8988T (cell line): ENCODE results near the gene LIX1.

Source experiments
- DNase-seq: peaks from one replicate; pipeline ENCODE4 v3.0.0; 2011

The LIX1 gene

DNA sequence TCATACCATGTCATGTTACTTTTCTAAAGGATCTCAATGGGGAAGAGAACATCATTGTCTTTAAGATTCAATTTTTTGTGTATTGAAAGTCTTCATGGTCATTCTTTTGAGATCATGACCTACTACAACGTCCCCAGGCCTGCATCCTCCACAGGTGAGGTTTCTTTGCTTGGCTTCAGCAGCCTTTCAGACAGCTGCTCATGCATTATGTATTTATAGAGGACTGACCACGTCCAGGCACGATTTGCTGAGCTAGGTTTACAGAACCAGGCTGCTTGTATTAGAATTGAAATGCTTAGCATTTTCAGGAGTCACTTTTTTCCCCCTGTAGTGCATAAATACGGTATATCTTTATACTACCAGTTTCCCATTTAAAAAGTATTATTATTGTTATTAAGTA lies 70.4 kb downstream of the LIX1 start:
- DNase-seq, result no peak

DNA sequence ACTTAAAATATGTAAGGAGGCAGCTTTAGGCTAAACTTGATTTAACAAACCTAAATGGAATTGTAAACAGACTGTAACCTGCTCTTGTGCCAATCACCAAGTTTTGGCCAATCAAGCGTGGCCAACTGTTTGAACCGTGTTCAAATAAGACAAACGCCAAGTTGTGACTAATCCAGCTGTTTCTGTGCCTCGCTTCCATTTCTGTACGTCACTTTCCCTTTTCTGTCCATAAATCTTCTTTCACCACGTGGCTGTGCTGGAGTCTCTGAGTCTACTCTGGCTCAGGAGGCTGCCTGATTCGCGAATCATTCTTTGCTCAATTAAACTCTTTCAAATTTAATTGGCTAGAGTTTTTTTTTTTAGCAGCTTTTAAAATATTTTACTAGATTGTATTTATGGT lies 71.3 kb downstream of the LIX1 start:
- no peak for DNase-seq

DNA sequence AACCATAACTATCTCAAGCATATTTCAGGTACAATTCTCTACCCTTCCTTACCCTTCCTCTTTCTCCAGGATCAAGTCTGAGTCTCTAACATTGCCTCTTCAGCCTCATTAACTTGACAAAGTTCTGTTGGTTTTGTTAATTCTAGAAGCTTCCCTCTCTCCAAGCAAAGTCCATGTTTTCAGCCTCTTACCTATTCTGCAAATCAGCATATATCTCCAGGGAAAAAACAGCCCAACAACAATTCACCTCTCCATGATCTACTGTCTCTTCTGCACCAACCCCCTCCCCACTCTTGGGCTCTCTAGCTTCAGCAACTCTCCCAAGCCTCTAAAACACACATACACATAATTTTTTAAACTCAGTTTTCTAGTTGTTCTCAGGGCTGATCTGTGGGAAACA lies 72.2 kb downstream of the LIX1 start:
- no peak for DNase-seq

DNA sequence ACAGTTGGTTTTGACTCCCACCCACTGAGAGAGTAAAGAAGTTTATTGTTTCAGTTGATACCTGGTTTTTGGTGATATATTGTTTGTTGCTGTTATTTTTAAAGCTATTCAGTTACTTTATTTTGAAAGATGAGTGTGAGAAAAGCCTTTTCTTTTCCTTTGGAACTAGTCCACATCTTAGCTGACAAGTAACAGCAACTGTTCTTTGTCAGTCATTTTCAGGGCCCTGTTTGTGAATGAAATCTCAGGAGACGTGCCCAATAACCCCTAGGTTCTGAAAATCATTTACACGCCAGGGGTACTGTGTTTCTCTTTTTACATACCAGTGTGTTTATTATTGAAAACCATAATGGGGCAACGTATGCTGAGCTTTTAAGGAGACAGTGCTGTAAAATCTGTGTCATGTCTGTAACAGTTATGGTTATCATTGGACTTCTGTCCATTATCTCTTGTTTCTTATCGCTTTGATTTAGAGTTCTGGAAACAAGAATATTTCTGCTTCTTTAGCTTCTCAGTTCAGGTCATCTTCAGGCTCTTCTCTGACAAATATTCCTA lies 75.0 kb downstream of the LIX1 start:
- DNase-seq, result no peak

DNA sequence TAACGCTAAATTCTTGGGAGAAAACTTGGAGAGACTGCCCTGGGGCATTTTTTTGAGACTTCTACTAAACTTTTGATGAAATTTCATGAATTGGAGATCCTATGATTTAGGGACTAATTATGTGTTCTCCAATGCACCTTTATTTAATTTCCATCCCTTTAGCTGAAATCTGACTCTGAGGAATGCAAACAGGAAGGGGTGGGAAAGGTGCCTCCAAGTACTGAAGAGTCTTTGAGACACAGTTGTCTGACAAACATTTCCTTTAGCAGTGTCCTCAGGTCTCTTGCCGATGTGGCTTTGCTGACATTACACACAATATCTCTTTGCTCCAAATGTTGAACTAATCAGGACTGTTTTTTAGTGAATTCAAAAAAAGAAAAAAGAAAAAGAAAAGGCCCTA lies 76.9 kb downstream of the LIX1 start:
- no peak for DNase-seq

DNA sequence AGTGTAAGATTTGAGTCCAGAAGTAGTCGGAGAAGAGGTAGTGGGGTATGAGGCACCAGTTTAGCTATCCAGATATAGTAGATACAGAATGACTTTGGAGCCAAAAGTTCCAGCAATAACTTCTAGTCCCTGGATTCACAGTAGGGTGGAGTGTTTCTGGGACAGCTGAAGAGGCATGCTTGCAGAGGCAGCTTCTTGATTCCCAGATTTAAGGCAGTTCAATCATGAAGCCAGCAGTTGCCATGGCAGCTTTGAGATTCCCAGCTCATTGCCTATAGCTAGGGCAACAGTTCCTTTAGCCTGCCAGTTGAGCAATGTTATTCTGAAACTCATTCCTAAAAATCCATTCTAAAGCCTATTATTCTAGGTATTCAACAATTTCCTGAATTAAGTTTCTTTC lies 79.2 kb downstream of the LIX1 start:
- DNase-seq, result no peak

DNA sequence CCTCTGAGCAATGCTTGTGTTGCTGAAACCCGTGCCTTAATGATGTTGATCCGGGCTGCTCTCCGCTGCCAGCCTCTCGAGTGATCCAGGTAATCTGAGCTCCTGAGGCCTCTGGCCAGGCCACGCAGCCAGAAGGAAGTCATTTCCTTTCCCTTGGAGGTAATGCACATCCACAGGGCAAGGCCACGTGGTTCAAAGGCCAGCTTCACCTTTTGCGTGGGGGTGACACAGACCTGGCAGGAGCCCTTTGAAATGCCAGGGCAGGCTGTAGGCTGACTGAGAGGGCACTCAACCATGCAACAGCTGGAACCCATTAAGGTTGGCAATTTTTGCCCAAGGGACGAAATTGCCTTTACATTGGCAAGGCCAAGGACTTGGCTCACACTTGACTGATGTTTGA lies 80.4 kb downstream of the LIX1 start:
- DNase-seq, result no peak

DNA sequence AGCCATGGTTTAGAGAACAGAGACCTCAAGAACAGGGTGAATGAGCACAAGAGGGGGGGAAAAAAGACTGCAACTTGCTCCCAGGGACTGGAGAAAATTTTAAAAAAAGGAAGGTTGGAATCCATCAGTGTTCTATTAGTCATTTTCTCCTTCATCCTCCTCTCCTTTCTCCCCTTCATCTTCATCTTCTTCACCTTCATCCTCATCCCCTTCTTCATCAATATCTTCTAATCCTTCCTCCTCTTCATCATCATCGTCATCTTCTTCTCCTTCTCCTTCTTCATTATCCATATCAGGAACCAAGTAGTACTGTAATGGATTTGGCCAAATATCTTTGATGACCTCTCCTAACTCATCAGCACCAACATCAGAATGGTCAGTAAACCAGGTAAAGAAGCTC lies 86.1 kb downstream of the LIX1 start:
- DNase-seq, result no peak

DNA sequence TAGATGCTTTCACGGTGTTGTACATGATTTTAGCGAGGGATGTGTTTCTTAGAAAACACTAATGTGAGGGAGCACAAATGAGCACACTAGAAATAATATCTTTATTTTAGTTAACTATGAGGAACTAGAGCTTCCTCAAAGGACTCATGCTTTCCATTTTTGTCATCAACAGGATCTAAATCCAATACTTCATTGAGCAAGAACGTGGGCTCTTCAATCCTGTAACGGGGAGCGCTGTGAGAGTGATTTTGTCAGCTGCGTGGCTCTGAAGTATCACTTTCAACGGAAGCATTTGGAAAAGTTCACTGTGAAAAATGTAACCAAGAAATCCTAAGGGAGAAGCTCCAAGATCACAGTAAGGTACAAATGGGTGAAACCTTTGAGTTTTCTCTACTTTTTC lies 93.2 kb downstream of the LIX1 start:
- DNase-seq, result no peak

DNA sequence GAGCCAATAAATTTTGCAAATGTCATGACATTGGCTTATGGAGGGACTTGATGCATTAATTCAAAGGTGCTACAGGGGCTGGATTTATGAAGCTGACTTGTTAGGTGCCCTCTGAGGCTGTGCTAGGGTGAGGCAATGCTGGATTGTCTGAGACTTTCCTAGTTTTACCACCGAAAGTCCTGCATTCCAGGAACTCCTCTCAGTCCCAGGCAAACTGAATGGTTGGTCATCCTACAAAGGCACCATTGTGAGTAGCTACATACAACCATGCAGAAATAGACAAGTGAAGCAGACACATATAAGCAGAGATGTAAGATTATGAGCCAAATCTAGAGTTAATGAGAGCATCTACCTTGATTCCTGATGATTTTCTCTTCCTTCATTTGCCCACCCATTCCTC lies 95.3 kb downstream of the LIX1 start:
- DNase-seq, result no peak

DNA sequence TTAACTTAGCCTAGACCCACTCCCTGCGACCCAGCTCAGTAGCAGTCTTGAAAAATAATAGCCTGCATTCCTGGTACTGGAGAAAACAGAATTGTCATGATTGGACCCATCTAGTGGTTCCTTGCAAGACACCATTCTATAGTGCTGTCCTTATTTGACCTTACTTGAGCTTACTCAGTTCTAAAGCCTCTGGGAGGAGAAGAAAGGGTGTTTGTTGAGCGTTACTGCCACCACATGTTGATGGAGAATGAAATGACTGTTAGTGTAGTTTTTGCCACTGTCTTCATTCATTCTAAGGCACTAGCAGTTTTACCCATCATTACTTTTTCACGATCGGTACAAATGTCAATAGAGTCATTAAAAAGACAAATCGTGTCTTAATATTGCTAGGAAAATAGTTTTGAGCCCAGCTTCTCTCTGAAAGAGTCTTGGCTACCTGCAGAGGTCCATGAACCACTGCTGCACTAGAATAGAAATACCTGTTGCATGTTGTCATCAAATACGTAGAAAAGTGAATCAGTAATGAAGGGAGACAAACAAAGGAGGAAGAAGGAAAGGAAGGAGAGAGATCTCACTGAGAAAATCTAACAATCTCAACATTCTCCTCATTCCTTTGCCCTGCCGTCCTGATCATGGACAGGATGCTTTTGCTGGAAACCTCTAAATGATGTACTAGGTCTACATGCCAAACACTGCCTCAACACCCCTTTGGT lies 96.0 kb downstream of the LIX1 start:
- DNase-seq, result no peak

DNA sequence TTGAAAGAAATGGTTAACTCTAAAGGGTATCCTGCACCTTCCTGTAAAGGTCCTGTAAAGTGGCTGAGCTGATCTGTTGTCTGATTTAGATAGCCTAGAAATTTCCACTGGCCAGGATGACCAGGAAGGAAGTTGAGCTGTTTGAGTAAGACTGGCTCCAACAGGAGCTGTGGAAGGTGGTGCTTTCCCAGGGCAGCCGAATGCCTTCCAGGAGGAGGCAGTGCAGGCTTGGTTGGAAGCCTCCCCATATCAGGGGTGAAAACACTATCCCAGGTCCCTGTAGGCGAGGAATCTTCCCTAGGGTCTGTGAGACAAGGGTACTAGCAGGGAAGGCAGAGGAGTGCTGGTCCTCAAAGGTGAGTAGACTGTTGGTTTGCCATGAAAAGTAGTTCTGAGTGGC lies 98.4 kb downstream of the LIX1 start:
- DNase-seq, result no peak

DNA sequence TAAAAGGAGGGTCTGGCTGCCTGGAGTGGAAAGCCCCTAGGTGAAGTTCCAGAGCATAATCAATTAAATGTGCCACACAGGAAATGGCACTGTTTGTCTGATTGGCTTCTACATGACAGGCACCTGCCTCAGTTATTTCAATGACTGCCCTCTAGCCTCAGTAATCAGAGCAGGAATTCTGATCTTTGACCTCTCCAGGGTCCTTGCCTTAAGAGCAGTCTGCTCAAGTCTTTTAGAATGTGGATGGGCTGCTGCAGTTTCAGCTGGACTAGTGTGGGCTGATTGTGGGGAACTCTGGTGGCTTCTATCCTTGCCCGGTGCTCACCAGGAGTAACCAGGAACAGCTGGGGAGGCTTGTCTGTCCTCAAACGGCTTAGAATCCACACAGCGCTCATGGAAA lies 98.9 kb downstream of the LIX1 start:
- DNase-seq, result no peak

DNA sequence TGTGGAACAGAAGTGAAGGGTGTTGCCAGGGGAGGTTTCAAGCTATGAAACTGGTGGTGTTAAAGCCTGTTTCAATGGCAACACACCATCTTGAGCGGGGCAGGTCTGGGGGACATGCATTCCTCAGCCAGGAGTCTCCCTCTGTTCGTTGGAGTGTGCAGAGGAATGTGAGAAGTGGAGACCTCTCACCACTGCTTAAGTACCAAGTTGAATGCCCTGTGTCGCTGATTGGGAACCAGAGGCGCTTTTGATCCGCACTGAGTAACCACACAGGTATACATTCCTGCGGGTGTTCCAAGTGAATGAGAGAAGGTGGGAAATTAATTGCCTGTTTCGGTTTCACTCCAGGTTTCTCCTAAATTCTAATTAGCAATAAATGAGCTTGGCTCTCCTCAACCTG lies 99.4 kb downstream of the LIX1 start:
- no peak for DNase-seq
